Bronchial epithelial cell (primary cell): Measurements from ENCODE around the gene CUBN. TPM values are rescaled to one million over a fixed set of nuclear protein-coding genes. Genes with fewer than 3 reads are reported as not detected.

ENCODE experiments used
- DNase-seq: peaks from one replicate; pipeline ENCODE4 v3.0.0-alpha.2; 2010; ENCODE audit warnings: low read depth
- FAIRE-seq: peaks from 2 replicates; lab custom pipeline; 2011; peaks lifted over from hg19 to GRCh38; lab: Jason Lieb, UNC
- H3K27me3 ChIP-seq: 2 replicates; pipeline ENCODE4 v1.5.1; 2011; ENCODE audit warnings: low read length; ENCODE audit not compliant: control insufficient read depth, insufficient read depth
- H3K36me3 ChIP-seq: 2 replicates; pipeline ENCODE4 v1.5.1; 2011; ENCODE audit warnings: low read length; ENCODE audit not compliant: control insufficient read depth, insufficient read depth
- H3K4me3 ChIP-seq: 2 replicates; pipeline ENCODE4 v1.5.1; 2011; ENCODE audit warnings: mild to moderate bottlenecking, low read depth, low read length, control low read depth
- total RNA-seq: library from RNA; depleted of rRNA; stranded (reverse); fragments of >200 nt; gene quantifications from 2 replicates; pipeline ENCODE4 v1.2.1, GENCODE V29; 2014
- TF ChIP-seq, protein P1 (sequence below): IDR thresholded peaks from 2 replicates; pipeline ENCODE4 v1.5.1; 2011; ENCODE audit warnings: mild to moderate bottlenecking, moderate library complexity, low read length, control low read depth, inconsistent platforms; ENCODE audit not compliant: insufficient read depth, severe bottlenecking

CUBN gene
- total RNA-seq, 1 donor from 2014 or later: 0.53 TPM

GRCh38 chr10:16950656-16951601, 178.7 kb downstream of the CUBN start:
- FAIRE-seq: no peak
- Histone ChIP-seq H3K4me3 (no peak overlapping the region), H3K27me3 (no peaks in the 10 kb centered on the region), H3K36me3 (no peaks in the 10 kb centered on the region)
- TF ChIP-seq, protein P1, sequence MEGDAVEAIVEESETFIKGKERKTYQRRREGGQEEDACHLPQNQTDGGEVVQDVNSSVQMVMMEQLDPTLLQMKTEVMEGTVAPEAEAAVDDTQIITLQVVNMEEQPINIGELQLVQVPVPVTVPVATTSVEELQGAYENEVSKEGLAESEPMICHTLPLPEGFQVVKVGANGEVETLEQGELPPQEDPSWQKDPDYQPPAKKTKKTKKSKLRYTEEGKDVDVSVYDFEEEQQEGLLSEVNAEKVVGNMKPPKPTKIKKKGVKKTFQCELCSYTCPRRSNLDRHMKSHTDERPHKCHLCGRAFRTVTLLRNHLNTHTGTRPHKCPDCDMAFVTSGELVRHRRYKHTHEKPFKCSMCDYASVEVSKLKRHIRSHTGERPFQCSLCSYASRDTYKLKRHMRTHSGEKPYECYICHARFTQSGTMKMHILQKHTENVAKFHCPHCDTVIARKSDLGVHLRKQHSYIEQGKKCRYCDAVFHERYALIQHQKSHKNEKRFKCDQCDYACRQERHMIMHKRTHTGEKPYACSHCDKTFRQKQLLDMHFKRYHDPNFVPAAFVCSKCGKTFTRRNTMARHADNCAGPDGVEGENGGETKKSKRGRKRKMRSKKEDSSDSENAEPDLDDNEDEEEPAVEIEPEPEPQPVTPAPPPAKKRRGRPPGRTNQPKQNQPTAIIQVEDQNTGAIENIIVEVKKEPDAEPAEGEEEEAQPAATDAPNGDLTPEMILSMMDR: no peak
- DNase-seq: peak; percentile 49

DNA sequence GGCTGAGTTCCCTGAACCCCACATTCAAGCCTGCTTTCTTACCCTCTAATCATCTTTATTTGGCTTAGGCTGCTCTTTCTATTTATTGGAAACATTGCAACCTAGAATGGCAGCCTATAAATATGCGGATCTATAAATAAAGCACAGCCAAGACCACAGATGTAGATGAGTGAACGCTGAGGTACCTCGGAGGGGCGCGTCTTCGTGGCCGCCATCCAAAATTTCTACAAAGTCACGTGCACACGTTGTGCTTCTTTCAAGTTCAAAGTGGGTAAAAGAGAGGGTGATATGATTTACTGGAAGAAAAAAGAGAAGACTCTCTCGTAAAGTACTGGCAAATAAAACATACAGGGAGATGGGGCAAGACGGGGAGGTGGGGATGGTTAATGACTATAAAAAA, 179.8 kb downstream of the CUBN start:
- Histone ChIP-seq H3K27me3 (no peaks in the 10 kb centered on the region), H3K36me3 (no peaks in the 10 kb centered on the region), H3K4me3 (no peak overlapping the region)
- no peak for DNase-seq
- TF ChIP-seq, protein P1: no peak
- no peak for FAIRE-seq

DNA sequence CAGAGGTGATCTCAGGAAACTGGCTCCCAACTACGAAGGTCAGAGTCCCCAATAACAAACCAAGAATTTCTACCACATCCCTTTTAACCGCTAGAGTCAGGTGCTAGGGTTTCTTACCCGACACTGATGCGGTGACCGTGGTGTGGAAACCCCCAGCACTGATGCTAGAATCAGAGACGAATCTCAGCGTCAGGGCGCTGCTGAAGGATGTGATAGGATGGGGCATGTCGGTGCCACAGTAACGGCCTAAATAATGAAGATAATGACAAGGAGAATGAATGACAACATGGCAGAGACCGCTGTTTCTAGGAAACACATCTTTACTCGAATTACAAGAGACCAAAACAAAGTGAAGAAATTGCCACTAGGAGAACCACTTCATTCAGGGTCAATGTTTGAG, 181.2 kb downstream of the CUBN start:
- no peaks in the 10 kb centered on the region for H3K27me3 ChIP-seq
- DNase-seq: no peak
- FAIRE-seq: peak; percentile 36
- no peaks in the 10 kb centered on the region for H3K36me3 ChIP-seq
- TF ChIP-seq, protein P1: no peak
- H3K4me3 ChIP-seq: no peak overlapping the region

- DNase-seq (no peak), FAIRE-seq (no peak)
- Histone ChIP-seq H3K4me3 (no peak overlapping the region), H3K27me3 (no peaks in the 10 kb centered on the region), H3K36me3 (no peaks in the 10 kb centered on the region)
- TF ChIP-seq, protein P1: no peak
These were observed 182.5 kb downstream of the CUBN start for GRCh38 chr10:16947069-16947468.

- no peaks in the 10 kb centered on the region for H3K36me3 ChIP-seq
- FAIRE-seq (no peak), DNase-seq (no peak)
- no peaks in the 10 kb centered on the region for H3K27me3 ChIP-seq
- TF ChIP-seq, protein P1: no peak
- H3K4me3 ChIP-seq: no peak overlapping the region
These were observed 184.0 kb downstream of the CUBN start for GRCh38 chr10:16945593-16945992.
